GM21717 (cell line): Measurements from ENCODE around the gene HIKESHI.

ENCODE experiments used
- ATAC-seq: cut with Tn5 transposase; IDR thresholded peaks from one replicate; pipeline ENCODE4 v1.9.1; 2021; ENCODE audit warnings: mild to moderate bottlenecking, moderate library complexity; ENCODE audit not compliant: unreplicated experiment

The HIKESHI gene

DNA sequence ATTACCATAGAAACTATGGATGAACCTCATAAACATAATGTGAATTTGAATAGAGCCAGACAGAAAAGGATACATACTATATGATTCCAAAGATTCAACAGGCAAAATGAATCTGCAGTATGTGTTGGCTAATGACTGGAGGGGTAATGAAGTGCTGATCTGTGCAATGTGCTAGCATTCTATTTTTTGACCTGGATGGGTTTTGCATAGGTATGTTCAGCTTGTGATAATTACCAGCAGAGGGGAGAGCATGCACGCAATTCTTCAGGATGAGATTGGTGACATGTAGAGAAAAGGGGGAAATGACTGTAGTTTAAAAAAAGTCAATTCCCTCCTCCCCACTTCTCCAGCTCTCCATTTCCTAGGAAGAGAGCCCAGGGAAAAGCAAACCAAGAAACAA is 72.0 kb downstream of the HIKESHI start:
- ATAC-seq = no peak

DNA sequence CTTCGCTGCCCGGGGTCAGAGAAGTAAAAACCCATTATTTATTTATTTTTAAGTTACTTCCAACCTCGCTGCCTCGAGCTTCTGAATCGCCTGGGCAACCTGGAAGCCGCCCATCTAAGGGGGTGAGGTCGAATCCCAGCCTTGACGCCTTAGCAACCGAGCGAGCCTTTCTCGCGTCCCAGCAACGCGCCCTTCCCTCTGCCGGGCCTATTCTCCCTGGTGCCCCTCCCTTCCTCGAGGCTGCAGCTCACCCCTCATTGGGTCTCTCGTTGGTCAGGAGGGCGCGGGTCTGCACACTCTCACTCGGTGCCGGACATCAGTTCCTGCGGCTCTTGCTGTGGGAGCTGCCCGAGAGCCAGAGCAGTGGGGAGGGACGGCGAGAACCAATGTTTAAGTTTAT is 72.5 kb downstream of the HIKESHI start, which contains the start of gene CCDC81:
Gene CCDC81, plus strand, starts transcription at position 302 of the 400 bp plus-strand sequence. CDS start 277 bp downstream, outside the sequence.
- no peak for ATAC-seq

DNA sequence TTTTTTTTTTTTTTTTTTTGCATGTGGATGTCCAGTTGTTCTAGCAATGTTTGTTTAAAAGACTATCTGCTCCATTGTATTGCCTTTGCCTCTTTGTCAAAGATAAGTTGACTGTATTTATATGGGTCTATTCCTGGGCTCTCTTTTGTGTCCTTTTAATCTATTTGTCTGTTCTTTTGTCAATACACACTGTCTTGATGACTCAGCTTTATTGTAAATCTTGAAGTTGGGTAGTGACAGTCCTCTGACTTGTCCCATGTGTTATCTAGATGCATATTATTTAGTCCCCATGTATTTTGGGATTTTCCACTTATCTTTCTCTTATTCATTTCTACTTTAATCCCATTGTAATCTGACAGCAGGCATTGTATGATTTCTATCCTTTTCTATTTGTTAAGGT is 75.9 kb downstream of the HIKESHI start:
- ATAC-seq = no peak

DNA sequence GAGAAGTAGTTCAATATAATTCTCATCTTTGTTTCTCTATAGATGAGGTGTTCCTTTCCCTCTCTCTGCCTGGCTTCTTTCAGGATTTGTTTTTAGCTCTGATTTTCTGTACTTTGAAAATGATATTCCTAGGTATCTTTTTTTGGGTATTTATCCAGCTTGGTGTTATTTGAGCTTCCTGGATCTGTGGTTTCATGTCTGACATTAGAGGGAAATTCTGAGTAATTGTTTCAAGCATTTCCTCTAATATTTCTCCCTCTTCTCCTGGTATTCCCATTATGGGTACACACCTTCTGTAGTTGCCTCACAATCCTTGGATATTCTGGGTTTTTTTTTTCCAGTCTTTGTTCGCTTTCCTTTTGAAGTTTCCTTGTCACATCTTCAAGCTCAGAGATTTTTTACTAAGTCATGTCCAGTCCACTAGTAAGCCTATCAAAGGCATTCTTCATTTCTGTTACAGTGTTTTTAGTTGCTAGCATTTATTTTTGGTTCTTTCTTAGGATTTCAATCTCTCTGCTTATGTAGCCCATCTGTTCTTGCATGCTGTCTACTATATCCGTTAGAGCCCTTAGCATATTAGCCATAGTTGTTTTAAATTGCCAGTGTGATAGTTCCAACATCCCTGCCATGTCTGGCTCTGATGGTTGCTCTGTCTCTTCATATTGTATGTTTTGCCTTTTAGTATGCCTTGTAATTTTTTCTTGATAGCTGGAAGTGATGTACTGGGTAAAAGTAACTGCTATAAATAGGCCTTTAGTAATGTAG is 78.4 kb downstream of the HIKESHI start:
- no peak for ATAC-seq

DNA sequence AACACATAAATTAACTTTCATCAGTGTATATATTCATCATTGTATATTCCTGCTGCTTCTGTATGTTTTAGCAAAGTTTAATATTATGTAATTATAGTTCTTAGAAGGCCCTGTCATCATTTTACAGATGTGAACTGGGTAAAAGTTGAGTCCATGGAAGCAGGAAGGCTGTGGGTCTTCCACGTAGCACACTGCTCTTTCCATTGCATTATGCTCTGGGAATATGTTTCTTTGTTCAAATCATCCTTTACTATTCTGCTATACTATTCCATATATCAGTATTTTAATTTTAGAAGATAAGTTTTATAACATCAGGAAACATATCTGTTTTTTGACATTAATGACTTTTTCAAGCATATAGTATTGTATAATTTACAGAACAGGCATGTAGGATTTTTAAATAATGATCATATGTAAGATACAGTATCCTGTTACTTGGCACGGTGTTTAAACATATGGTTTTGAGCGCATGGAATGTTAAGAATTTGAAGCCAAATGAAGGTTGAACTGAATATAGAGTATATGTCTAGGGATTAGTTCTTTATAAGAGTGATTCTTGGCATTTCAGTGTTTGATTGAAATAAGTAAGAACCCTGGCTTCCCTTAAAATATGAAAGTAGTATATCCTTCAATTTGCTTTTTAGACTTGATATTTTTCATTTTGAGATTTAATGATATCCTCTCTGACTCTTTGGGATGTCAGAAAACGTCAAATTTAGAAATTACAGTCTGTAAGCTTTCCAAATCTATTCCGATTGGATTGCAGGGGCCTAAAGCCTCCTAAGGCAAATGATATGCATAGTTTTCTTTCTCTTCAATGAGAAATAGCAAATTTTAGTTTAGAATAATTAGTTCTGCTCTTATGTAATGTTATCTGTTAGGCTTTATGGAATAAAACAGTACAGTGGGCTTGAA is 81.3 kb downstream of the HIKESHI start:
- ATAC-seq = no peak

DNA sequence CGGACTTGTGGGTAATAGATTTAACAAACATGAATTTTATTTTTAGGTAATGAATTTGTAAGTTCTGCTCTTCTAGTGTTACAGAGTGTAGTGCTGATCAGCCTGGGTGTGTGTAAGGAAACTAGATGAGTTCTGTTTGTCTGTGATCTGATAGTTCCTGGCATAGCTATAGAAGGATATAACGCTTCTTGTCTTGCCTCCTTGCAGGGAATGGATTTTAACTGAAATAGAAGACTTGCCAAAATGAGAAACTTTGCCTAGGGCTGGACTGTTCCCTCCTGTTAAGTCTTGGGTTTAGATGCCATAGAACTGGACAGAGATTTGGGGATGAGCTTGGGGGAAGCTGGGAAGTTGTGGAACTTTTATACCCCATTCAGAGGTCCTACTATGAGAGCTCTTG is 84.2 kb downstream of the HIKESHI start:
- no peak for ATAC-seq

DNA sequence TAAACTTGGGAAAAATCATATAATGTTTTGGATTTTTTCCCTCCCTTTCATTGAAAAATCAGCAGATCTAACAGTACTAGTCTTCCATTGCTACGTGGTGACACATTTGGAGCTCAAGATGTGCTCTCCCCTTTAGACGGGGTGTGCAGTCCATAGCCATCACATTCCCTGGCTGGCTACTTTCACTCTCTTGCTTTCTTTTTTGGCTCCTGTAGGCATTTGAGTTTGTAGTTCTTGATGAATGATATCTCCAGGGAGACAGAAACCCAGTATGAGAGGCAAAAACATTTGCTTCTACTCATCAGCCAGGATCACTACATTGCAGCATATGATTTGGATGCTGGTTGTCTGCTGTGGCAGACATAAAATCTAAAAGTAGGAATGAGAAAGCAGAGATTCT is 84.7 kb downstream of the HIKESHI start:
- no peak for ATAC-seq

DNA sequence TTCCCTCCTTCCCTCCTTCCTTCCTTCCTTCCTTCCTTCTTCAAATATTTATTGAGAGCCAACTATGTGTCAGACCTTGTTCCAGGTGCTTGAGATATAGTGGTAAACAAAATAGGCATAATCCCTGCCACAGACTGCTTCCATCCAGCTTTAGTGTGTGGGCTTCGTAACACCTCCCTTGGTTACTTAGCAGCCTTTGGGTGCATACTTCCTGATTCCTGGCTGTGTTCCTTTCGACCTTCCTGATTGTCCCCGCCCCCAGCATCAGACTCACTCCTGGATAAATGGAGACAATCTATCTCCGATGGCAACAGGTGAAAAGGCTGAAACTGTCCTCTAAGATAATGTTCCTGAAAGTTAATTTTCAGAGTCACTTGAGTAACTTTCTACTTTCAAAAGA is 86.2 kb downstream of the HIKESHI start:
- no peak for ATAC-seq

DNA sequence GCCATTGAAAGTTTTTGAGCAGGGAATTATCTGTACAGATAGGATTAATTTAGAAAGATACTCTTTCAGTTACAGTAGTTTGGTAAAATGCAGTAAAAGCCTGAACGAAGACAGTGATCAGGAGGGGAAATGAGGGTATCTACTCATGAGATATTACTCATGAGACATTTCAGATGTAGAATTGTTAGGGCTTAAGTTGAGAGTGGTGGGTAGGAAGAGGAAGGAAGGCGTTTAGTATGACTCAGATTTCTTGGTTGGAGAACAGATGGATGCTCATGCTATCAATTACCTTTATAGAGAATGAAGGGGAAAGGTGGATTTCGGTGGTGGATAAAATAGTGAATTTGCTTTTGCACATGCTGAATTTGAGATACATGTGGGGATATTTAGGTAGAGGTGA is 88.4 kb downstream of the HIKESHI start:
- no peak for ATAC-seq

DNA sequence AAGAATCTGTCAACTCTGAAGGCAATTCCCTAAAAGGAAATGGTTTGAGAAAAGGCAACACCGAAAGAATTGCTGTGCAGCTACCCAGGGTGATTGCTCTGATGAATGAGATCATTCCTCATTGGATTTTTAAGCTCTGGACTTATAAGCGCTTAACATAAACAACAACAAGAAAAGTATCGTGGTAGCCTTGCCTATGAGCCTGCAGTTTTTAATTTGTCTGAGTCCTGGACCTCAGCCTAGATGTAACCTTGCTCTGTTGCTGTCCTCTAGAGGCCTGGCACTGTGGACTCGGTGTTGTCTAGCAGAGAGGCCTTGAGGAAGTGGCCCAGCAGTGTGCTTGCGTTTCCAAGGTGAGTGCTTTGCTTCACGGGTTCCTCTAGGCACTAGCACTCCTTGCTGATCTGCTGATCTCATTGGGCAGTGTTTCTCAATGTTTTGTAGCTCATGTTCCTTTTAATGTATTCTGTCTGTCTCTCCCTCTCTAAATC is 93.1 kb downstream of the HIKESHI start:
- ATAC-seq = no peak
